GM23248 (cell line): ENCODE data around the gene SMYD3.

Source experiments
- EZH2 ChIP-seq: fragments of 200-600 bp; sonication (generic); IDR thresholded peaks from 2 replicates; pipeline ENCODE4 v1.6.1; 2018; ENCODE audit warnings: antibody characterized with exemption, mild to moderate bottlenecking; ENCODE audit not compliant: insufficient read depth, poor library complexity, severe bottlenecking
- EZH2phosphoT487 ChIP-seq: fragments of 200-600 bp; sonication (generic); IDR thresholded peaks from 2 replicates; pipeline ENCODE4 v1.6.1; 2018; ENCODE audit warnings: antibody characterized with exemption, moderate library complexity, mild to moderate bottlenecking, low read depth; ENCODE audit not compliant: insufficient read depth

GRCh38 chr1:246158131-246158530 lies 348.9 kb downstream of the SMYD3 start:
- TF ChIP-seq EZH2 (no peak), EZH2phosphoT487 (no peak)
